A549 (cell line): ENCODE data around the gene GSTM1. TPM values are rescaled to one million over a fixed set of nuclear protein-coding genes. Genes with fewer than 3 reads are reported as not detected.

Source experiments
- ATAC-seq, 2 experiments: fragments of 200-7000 bp in 1 of 2; fragments of >200 bp in 1 of 2; cut with Nextera tagmentation in 1 of 2; cut with Tn5 transposase in 1 of 2; 3 replicates each; pipeline versions ENCODE4 v1.8.0 to v1.9.1; 2018 to 2020; ENCODE audit warnings: mild to moderate bottlenecking in 1 of 2, moderate library complexity in 1 of 2
- CTCF ChIA-PET: fragments of 300-600 bp; sonication (Branson Sonifier 250); formaldehyde crosslinking; extraction: SDS; loops from one replicate; lab custom pipeline; 2021; ENCODE audit warnings: antibody characterized with exemption, inconsistent platforms; lab: Yijun Ruan, JAX
- POLR2A ChIA-PET: fragments of 350-600 bp; formaldehyde crosslinking; extraction: SDS; loops from one replicate; lab custom pipeline; 2021; ENCODE audit warnings: antibody characterized with exemption, inconsistent platforms; lab: Yijun Ruan, JAX
- DNase-seq, 2 experiments: peaks; one replicate each; pipeline versions ENCODE4 v3.0.0 to v3.0.0-alpha.2; 2011 to 2016; ENCODE audit warnings: low read depth in 1 of 2, low spot score in 1 of 2
- FAIRE-seq: peaks from 2 replicates; lab custom pipeline; 2011; peaks lifted over from hg19 to GRCh38; lab: Jason Lieb, UNC
- H3K27ac ChIP-seq, 2 experiments: fragments of >200 bp; sonication (Bioruptor Twin); formaldehyde crosslinking; 3 replicates each; pipeline ENCODE4 v1.5.1; 2016 to 2017
- H3K4me1 ChIP-seq: fragments of >200 bp; sonication (Bioruptor Twin); formaldehyde crosslinking; 3 replicates; pipeline ENCODE4 v1.6.1; 2016
- H3K4me2 ChIP-seq: fragments of >200 bp; sonication (Bioruptor Twin); formaldehyde crosslinking; 3 replicates; pipeline ENCODE4 v1.6.1; 2016
- H3K4me3 ChIP-seq: fragments of >200 bp; sonication (Bioruptor Twin); formaldehyde crosslinking; 3 replicates; pipeline ENCODE4 v1.5.1; 2016
- H3K9me3 ChIP-seq: fragments of >200 bp; sonication (Bioruptor Twin); formaldehyde crosslinking; 3 replicates; pipeline ENCODE4 v1.6.1; 2016
- CBX8 ChIP-seq: fragments of 200-600 bp; sonication (generic); IDR thresholded peaks from 2 replicates; pipeline ENCODE4 v1.6.1; 2016
- CHD4 ChIP-seq: fragments of 200-600 bp; sonication (generic); IDR thresholded peaks from 2 replicates; pipeline ENCODE4 v1.6.1; 2016; ENCODE audit warnings: antibody characterized with exemption, mild to moderate bottlenecking, borderline replicate concordance
- EP300 ChIP-seq, 2 experiments: fragments of >200 bp; sonication (Bioruptor Twin); formaldehyde crosslinking; IDR thresholded peaks; 2 replicates in 1 of 2; 3 replicates in 1 of 2; pipeline ENCODE4 v1.6.1; 2016 to 2017
- FOSB ChIP-seq: fragments of 250-450 bp; sonication (Bioruptor Pico); IDR thresholded peaks from 2 replicates; pipeline ENCODE4 v1.5.0; 2020; ENCODE audit warnings: mild to moderate bottlenecking, moderate library complexity
- FOSL2 ChIP-seq, 2 experiments: fragments of 450-650 bp in 1 of 2; fragments of >200 bp in 1 of 2; sonication (Bioruptor Twin) in 1 of 2; formaldehyde crosslinking; IDR thresholded peaks; 2 replicates each; pipeline versions ENCODE4 v1.5.0 to v1.6.1; 2016 to 2020; ENCODE audit warnings: mild to moderate bottlenecking in 1 of 2, moderate library complexity in 1 of 2
- GATA3 ChIP-seq: IDR thresholded peaks from 2 replicates; pipeline ENCODE4 v1.6.1; 2012; ENCODE audit warnings: borderline replicate concordance
- HDAC2 ChIP-seq: fragments of 200-600 bp; sonication (generic); IDR thresholded peaks from 2 replicates; pipeline ENCODE4 v1.6.1; 2016
- HEYL ChIP-seq: fragments of 250-450 bp; sonication (Bioruptor Pico); IDR thresholded peaks from 2 replicates; pipeline ENCODE4 v1.8.0; 2021; ENCODE audit warnings: mild to moderate bottlenecking, moderate library complexity
- HOXA7 ChIP-seq: fragments of 250-450 bp; sonication (Bioruptor Pico); IDR thresholded peaks from 2 replicates; pipeline ENCODE4 v1.5.0; 2020; ENCODE audit warnings: mild to moderate bottlenecking, moderate library complexity
- HOXB13 ChIP-seq: fragments of 250-450 bp; sonication (Bioruptor Pico); IDR thresholded peaks from 2 replicates; pipeline ENCODE4 v1.5.0; 2020; ENCODE audit warnings: low read depth, mild to moderate bottlenecking, moderate library complexity
- MAZ ChIP-seq: fragments of 150-350 bp; IDR thresholded peaks from 2 replicates; pipeline ENCODE4 v1.6.1; 2014; ENCODE audit warnings: antibody characterized with exemption, low read depth, low read length, borderline replicate concordance
- NPAS2 ChIP-seq: fragments of 250-450 bp; sonication (Bioruptor Pico); IDR thresholded peaks from 2 replicates; pipeline ENCODE4 v1.8.0; 2022; ENCODE audit warnings: mild to moderate bottlenecking, moderate library complexity, borderline replicate concordance
- NR3C1 ChIP-seq: fragments of >200 bp; sonication (Bioruptor Twin); formaldehyde crosslinking; IDR thresholded peaks from 3 replicates; pipeline ENCODE4 v1.6.1; 2017
- POLR2A ChIP-seq: IDR thresholded peaks from 2 replicates; pipeline ENCODE4 v1.6.1; 2012; ENCODE audit warnings: mild to moderate bottlenecking, low read length
- SMC3 ChIP-seq: fragments of >200 bp; sonication (Bioruptor Twin); formaldehyde crosslinking; IDR thresholded peaks from 3 replicates; pipeline ENCODE4 v1.6.1; 2018; ENCODE audit warnings: inconsistent platforms
- SREBF2 ChIP-seq: fragments of 450-650 bp; IDR thresholded peaks from 2 replicates; pipeline ENCODE4 v1.6.1; 2014; ENCODE audit warnings: mild to moderate bottlenecking, moderate library complexity
- ZFP36 ChIP-seq: fragments of 450-650 bp; IDR thresholded peaks from 2 replicates; pipeline ENCODE4 v1.6.1; 2014; ENCODE audit warnings: borderline replicate concordance; ENCODE audit not compliant: partially characterized antibody
- ZNF302 ChIP-seq: fragments of 250-450 bp; sonication (Bioruptor Pico); IDR thresholded peaks from 2 replicates; pipeline ENCODE4 v1.9.0; 2021; ENCODE audit warnings: inconsistent platforms, mild to moderate bottlenecking, moderate library complexity
- WGBS: methylation state at CpG from one replicate; pipeline ENCODE4 v1.1.6; 2017; ENCODE audit errors: missing lambda C conversion rate; 5-methylcytosine and 5-hydroxymethylcytosine counted together
- polyA plus RNA-seq, 4 experiments: library from polyadenylated mRNA; depleted of rRNA in 3 of 4; stranded (reverse); fragments of >200 nt; fragmentation: RNase III in 1 of 4; extraction: RNeasy Plus Mini Kit Qiagen cat#74134 plus additional on column Dnase treatment in 1 of 4; gene quantifications; 2 replicates in 3 of 4; 3 replicates in 1 of 4; pipeline ENCODE4 v1.2.3, GENCODE V29; 2011 to 2017
- TF ChIP-seq, protein P1 (sequence below): IDR thresholded peaks from 2 replicates; pipeline ENCODE4 v1.6.1; 2012; ENCODE audit warnings: low read depth, borderline replicate concordance
- TF ChIP-seq, protein P2 (sequence below): IDR thresholded peaks from 2 replicates; pipeline ENCODE4 v1.6.1; 2012
- TF ChIP-seq, protein P3 (sequence below): fragments of 450-650 bp; IDR thresholded peaks from 2 replicates; pipeline ENCODE4 v1.6.1; 2014; ENCODE audit warnings: antibody characterized with exemption
- TF ChIP-seq, protein P4 (sequence below): fragments of >200 bp; sonication (Bioruptor Twin); formaldehyde crosslinking; IDR thresholded peaks from 2 replicates; pipeline ENCODE4 v1.6.1; 2016

GSTM1 gene
- polyA plus RNA-seq, 2 of the 4 experiments (the other 2 are of a cell fraction): not detected

DNA sequence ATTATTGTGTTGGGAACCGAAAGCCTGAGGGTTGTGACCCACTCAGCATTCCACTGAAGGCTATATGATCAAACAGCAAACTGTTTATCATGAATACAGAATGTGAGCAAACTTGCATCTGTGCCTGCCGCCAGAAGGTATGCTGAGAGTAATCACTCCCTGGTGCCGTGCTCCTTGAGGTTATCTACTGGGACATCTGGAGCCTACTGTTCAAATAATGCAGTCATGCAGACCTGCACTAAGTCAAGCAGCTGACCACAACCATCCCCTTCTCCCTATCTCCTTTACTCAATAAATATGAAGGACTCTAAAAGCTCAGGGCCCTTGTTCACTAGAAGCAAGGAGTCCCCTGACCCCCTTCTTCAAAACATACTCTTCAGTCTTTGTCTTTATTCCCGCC lies 37.9 kb downstream of the GSTM1 start:
- H3K4me1 ChIP-seq: no peaks in the 10 kb centered on the region
- TF ChIP-seq EP300 (IDR thresholded peaks at IDR 0.05) (no peak), FOSL2 (IDR thresholded peaks at IDR 0.05) (no peak), FOSL2 (CRISPR knock-in tag; IDR thresholded peaks at IDR 0.05) (no peak), POLR2A (no peak), HDAC2 (no peak), ZNF302 (CRISPR knock-in tag) (no peak), FOSB (CRISPR knock-in tag) (no peak), GATA3 (no peak)
- TF ChIP-seq, protein P1, sequence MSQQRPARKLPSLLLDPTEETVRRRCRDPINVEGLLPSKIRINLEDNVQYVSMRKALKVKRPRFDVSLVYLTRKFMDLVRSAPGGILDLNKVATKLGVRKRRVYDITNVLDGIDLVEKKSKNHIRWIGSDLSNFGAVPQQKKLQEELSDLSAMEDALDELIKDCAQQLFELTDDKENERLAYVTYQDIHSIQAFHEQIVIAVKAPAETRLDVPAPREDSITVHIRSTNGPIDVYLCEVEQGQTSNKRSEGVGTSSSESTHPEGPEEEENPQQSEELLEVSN: no peak
- TF ChIP-seq, protein P2, sequence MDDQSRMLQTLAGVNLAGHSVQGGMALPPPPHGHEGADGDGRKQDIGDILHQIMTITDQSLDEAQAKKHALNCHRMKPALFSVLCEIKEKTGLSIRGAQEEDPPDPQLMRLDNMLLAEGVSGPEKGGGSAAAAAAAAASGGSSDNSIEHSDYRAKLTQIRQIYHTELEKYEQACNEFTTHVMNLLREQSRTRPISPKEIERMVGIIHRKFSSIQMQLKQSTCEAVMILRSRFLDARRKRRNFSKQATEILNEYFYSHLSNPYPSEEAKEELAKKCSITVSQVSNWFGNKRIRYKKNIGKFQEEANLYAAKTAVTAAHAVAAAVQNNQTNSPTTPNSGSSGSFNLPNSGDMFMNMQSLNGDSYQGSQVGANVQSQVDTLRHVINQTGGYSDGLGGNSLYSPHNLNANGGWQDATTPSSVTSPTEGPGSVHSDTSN: no peak
- TF ChIP-seq, protein P3, sequence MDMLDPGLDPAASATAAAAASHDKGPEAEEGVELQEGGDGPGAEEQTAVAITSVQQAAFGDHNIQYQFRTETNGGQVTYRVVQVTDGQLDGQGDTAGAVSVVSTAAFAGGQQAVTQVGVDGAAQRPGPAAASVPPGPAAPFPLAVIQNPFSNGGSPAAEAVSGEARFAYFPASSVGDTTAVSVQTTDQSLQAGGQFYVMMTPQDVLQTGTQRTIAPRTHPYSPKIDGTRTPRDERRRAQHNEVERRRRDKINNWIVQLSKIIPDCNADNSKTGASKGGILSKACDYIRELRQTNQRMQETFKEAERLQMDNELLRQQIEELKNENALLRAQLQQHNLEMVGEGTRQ: no peak
- no peak for DNase-seq
- no peak for FAIRE-seq
- 65% methylated on average over 4 of the region's 4 CpGs for WGBS
- no peaks in the 10 kb centered on the region for H3K9me3 ChIP-seq
- no peak for ATAC-seq
- ChIA-PET CTCF (interaction anchor here (1.0 kb wide), 1 partner anchor 9 kb away, joined by 3 read pairs; no protein-coding TSS in a partner anchor), POLR2A (no interaction called here)
- H3K4me3 ChIP-seq: no peak overlapping the region
- H3K4me2 ChIP-seq: no peak overlapping the region
- H3K27ac ChIP-seq: no peak overlapping the region

DNA sequence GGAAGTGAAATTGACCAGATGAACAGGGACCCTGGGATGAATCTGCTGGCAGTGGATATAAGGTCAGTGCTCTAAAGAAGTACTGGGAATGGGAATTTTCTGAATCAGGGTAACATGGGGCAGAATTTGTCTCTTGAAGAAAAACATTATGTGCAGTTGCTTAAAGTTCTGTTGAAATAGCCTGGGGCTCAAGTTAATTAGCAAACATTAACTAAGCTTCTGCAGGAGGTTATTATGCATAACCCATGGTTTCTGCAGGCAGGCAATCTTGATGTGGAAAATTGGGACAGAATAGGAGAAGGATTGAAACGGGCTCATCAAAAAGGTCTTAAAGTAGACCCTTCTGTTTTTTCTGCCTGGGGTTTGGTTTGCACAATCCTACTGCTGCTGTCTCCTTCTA lies 38.4 kb downstream of the GSTM1 start:
- FAIRE-seq: no peak
- DNase-seq: no peak
- TF ChIP-seq, protein P2: no peak
- no peak for TF ChIP-seq GATA3
- TF ChIP-seq MAZ: no peak
- TF ChIP-seq HDAC2: no peak
- no peak for TF ChIP-seq NPAS2
- TF ChIP-seq SREBF2: no peak
- no peak for TF ChIP-seq FOSL2 (IDR thresholded peaks at IDR 0.05)
- TF ChIP-seq FOSL2 (CRISPR knock-in tag; IDR thresholded peaks at IDR 0.05): no peak
- TF ChIP-seq HOXB13 (CRISPR knock-in tag): no peak
- TF ChIP-seq, protein P3: no peak
- TF ChIP-seq CBX8: no peak
- no peak for TF ChIP-seq CHD4
- TF ChIP-seq, protein P4, sequence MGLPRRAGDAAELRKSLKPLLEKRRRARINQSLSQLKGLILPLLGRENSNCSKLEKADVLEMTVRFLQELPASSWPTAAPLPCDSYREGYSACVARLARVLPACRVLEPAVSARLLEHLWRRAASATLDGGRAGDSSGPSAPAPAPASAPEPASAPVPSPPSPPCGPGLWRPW: no peak
- no peak for TF ChIP-seq SMC3
- TF ChIP-seq HEYL (CRISPR knock-in tag): no peak
- TF ChIP-seq NR3C1: no peak
- no peak for TF ChIP-seq HOXA7
- TF ChIP-seq ZFP36: no peak
- H3K9me3 ChIP-seq: no peaks in the 10 kb centered on the region
- ChIA-PET POLR2A (no interaction called here), CTCF (interaction anchor here (0.6 kb wide), 1 partner anchor 256 kb away, joined by 3 read pairs; no protein-coding TSS in a partner anchor)
- WGBS: 47% methylated on average over 1 of the region's 1 CpG
- H3K27ac ChIP-seq: no peak overlapping the region
- H3K4me3 ChIP-seq: no peak overlapping the region
- no peaks in the 10 kb centered on the region for H3K4me1 ChIP-seq
- no peak for ATAC-seq
- H3K4me2 ChIP-seq: no peak overlapping the region
